A549 (cell line): ENCODE data around the gene FOXP1. TPM values are rescaled to one million over a fixed set of nuclear protein-coding genes. Genes with fewer than 3 reads are reported as not detected.
A peak's percentile ranks its signal among the peaks of the same experiment; 100 is the strongest.

ENCODE experiments used
- ATAC-seq, 2 experiments: fragments of 200-7000 bp in 1 of 2; fragments of >200 bp in 1 of 2; cut with Nextera tagmentation in 1 of 2; cut with Tn5 transposase in 1 of 2; 3 replicates each; pipeline versions ENCODE4 v1.8.0 to v1.9.1; 2018 to 2020; ENCODE audit warnings: mild to moderate bottlenecking in 1 of 2, moderate library complexity in 1 of 2
- CTCF ChIA-PET: fragments of 300-600 bp; sonication (Branson Sonifier 250); formaldehyde crosslinking; extraction: SDS; loops from one replicate; lab custom pipeline; 2021; ENCODE audit warnings: antibody characterized with exemption, inconsistent platforms; lab: Yijun Ruan, JAX
- POLR2A ChIA-PET: fragments of 350-600 bp; formaldehyde crosslinking; extraction: SDS; loops from one replicate; lab custom pipeline; 2021; ENCODE audit warnings: antibody characterized with exemption, inconsistent platforms; lab: Yijun Ruan, JAX
- DNase-seq, 2 experiments: peaks; one replicate each; pipeline versions ENCODE4 v3.0.0 to v3.0.0-alpha.2; 2011 to 2016; ENCODE audit warnings: low read depth in 1 of 2, low spot score in 1 of 2
- FAIRE-seq: peaks from 2 replicates; lab custom pipeline; 2011; peaks lifted over from hg19 to GRCh38; lab: Jason Lieb, UNC
- H3K27ac ChIP-seq, 2 experiments: fragments of >200 bp; sonication (Bioruptor Twin); formaldehyde crosslinking; 3 replicates each; pipeline ENCODE4 v1.5.1; 2016 to 2017
- H3K4me1 ChIP-seq: fragments of >200 bp; sonication (Bioruptor Twin); formaldehyde crosslinking; 3 replicates; pipeline ENCODE4 v1.6.1; 2016
- H3K4me2 ChIP-seq: fragments of >200 bp; sonication (Bioruptor Twin); formaldehyde crosslinking; 3 replicates; pipeline ENCODE4 v1.6.1; 2016
- H3K4me3 ChIP-seq: fragments of >200 bp; sonication (Bioruptor Twin); formaldehyde crosslinking; 3 replicates; pipeline ENCODE4 v1.5.1; 2016
- H3K9me3 ChIP-seq: fragments of >200 bp; sonication (Bioruptor Twin); formaldehyde crosslinking; 3 replicates; pipeline ENCODE4 v1.6.1; 2016
- ATOH8 ChIP-seq: fragments of 250-450 bp; sonication (Bioruptor Pico); IDR thresholded peaks from 2 replicates; pipeline ENCODE4 v1.5.0; 2020; ENCODE audit warnings: low read depth, mild to moderate bottlenecking, moderate library complexity
- BCL3 ChIP-seq: fragments of >200 bp; sonication (Bioruptor Twin); formaldehyde crosslinking; IDR thresholded peaks from 3 replicates; pipeline ENCODE4 v1.6.1; 2016
- CEBPB ChIP-seq, 2 experiments: fragments of >200 bp in 1 of 2; sonication (Bioruptor Twin) in 1 of 2; formaldehyde crosslinking in 1 of 2; IDR thresholded peaks; 2 replicates each; pipeline ENCODE4 v1.6.1; 2012 to 2016
- CTCF ChIP-seq: fragments of >200 bp; sonication (Bioruptor Twin); formaldehyde crosslinking; IDR thresholded peaks from 3 replicates; pipeline ENCODE4 v1.5.1; 2016
- EHF ChIP-seq: fragments of 250-450 bp; sonication (Bioruptor Pico); IDR thresholded peaks from 2 replicates; pipeline ENCODE4 v1.5.0; 2020; ENCODE audit warnings: mild to moderate bottlenecking
- EP300 ChIP-seq, 2 experiments: fragments of >200 bp; sonication (Bioruptor Twin); formaldehyde crosslinking; IDR thresholded peaks; 2 replicates in 1 of 2; 3 replicates in 1 of 2; pipeline ENCODE4 v1.6.1; 2016 to 2017
- ESRRA ChIP-seq: fragments of 150-350 bp; IDR thresholded peaks from 2 replicates; pipeline ENCODE4 v1.6.1; 2014; ENCODE audit warnings: mild to moderate bottlenecking, low read length, borderline replicate concordance
- FOSB ChIP-seq: fragments of 250-450 bp; sonication (Bioruptor Pico); IDR thresholded peaks from 2 replicates; pipeline ENCODE4 v1.5.0; 2020; ENCODE audit warnings: mild to moderate bottlenecking, moderate library complexity
- FOSL2 ChIP-seq, 2 experiments: fragments of 450-650 bp in 1 of 2; fragments of >200 bp in 1 of 2; sonication (Bioruptor Twin) in 1 of 2; formaldehyde crosslinking; IDR thresholded peaks; 2 replicates each; pipeline versions ENCODE4 v1.5.0 to v1.6.1; 2016 to 2020; ENCODE audit warnings: mild to moderate bottlenecking in 1 of 2, moderate library complexity in 1 of 2
- GATA3 ChIP-seq: IDR thresholded peaks from 2 replicates; pipeline ENCODE4 v1.6.1; 2012; ENCODE audit warnings: borderline replicate concordance
- HDAC2 ChIP-seq: fragments of 200-600 bp; sonication (generic); IDR thresholded peaks from 2 replicates; pipeline ENCODE4 v1.6.1; 2016
- HEYL ChIP-seq: fragments of 250-450 bp; sonication (Bioruptor Pico); IDR thresholded peaks from 2 replicates; pipeline ENCODE4 v1.8.0; 2021; ENCODE audit warnings: mild to moderate bottlenecking, moderate library complexity
- HMGXB4 ChIP-seq: fragments of 250-450 bp; sonication (Bioruptor Pico); IDR thresholded peaks from 2 replicates; pipeline ENCODE4 v1.5.0; 2021; ENCODE audit warnings: mild to moderate bottlenecking, moderate library complexity, borderline replicate concordance
- JUN ChIP-seq, 2 experiments: fragments of >200 bp; sonication (Bioruptor Twin); formaldehyde crosslinking; IDR thresholded peaks; 2 replicates in 1 of 2; 3 replicates in 1 of 2; pipeline ENCODE4 v1.6.1; 2016 to 2017
- JUNB ChIP-seq: fragments of >200 bp; sonication (Bioruptor Twin); formaldehyde crosslinking; IDR thresholded peaks from 2 replicates; pipeline ENCODE4 v1.6.1; 2016
- MAX ChIP-seq: IDR thresholded peaks from 2 replicates; pipeline ENCODE4 v1.6.1; 2012
- MAZ ChIP-seq: fragments of 150-350 bp; IDR thresholded peaks from 2 replicates; pipeline ENCODE4 v1.6.1; 2014; ENCODE audit warnings: antibody characterized with exemption, low read depth, low read length, borderline replicate concordance
- MYC ChIP-seq: IDR thresholded peaks from 2 replicates; pipeline ENCODE4 v1.6.1; 2012; ENCODE audit warnings: mild to moderate bottlenecking, inconsistent platforms, low read length, improper control_type of control experiment, borderline replicate concordance
- NPAS2 ChIP-seq: fragments of 250-450 bp; sonication (Bioruptor Pico); IDR thresholded peaks from 2 replicates; pipeline ENCODE4 v1.8.0; 2022; ENCODE audit warnings: mild to moderate bottlenecking, moderate library complexity, borderline replicate concordance
- REST ChIP-seq: fragments of 200-600 bp; sonication (generic); IDR thresholded peaks from 2 replicates; pipeline ENCODE4 v1.6.1; 2016; ENCODE audit warnings: antibody characterized with exemption, mild to moderate bottlenecking, moderate library complexity
- RFX5 ChIP-seq: fragments of 450-650 bp; IDR thresholded peaks from 2 replicates; pipeline ENCODE4 v1.7.1; 2014; ENCODE audit warnings: antibody characterized with exemption, mild to moderate bottlenecking, moderate library complexity
- SREBF2 ChIP-seq: fragments of 450-650 bp; IDR thresholded peaks from 2 replicates; pipeline ENCODE4 v1.6.1; 2014; ENCODE audit warnings: mild to moderate bottlenecking, moderate library complexity
- ZSCAN20 ChIP-seq: fragments of 250-450 bp; sonication (Bioruptor Pico); IDR thresholded peaks from 2 replicates; pipeline ENCODE4 v1.8.0; 2022; ENCODE audit warnings: mild to moderate bottlenecking, moderate library complexity
- WGBS: methylation state at CpG from one replicate; pipeline ENCODE4 v1.1.6; 2017; ENCODE audit errors: missing lambda C conversion rate; 5-methylcytosine and 5-hydroxymethylcytosine counted together
- polyA plus RNA-seq, 4 experiments: library from polyadenylated mRNA; depleted of rRNA in 3 of 4; stranded (reverse); fragments of >200 nt; fragmentation: RNase III in 1 of 4; extraction: RNeasy Plus Mini Kit Qiagen cat#74134 plus additional on column Dnase treatment in 1 of 4; gene quantifications; 2 replicates in 3 of 4; 3 replicates in 1 of 4; pipeline ENCODE4 v1.2.3, GENCODE V29; 2011 to 2017

Gene FOXP1
- polyA plus RNA-seq, 2 of the 4 experiments (the other 2 are of a cell fraction) = 12.8 to 13.9 TPM

GRCh38 chr3:71258526-71258925 lies 325.0 kb downstream of the FOXP1 start:
- ChIA-PET POLR2A (interaction anchor here (1.1 to 1.9 kb wide), 4 partner anchors 14 to 325 kb away, joined by 4 to 17 read pairs (median 5); partner anchors contain the start of gene FOXP1), CTCF (interaction anchor here (1.0 to 2.3 kb wide), 4 partner anchors 9 to 331 kb away, joined by 3 to 6 read pairs (median 3); no protein-coding TSS in a partner anchor)
- FAIRE-seq (no peak), DNase-seq (peak in 1 of 2 experiments; percentile 79)
- Histone ChIP-seq H3K9me3 (no peaks in the 10 kb centered on the region), H3K27ac (peak overlapping the region; percentile 78 to 91), H3K4me1 (peaks cover 86% of the 10 kb centered on the region)
- TF ChIP-seq MAZ (no peak), EP300 (IDR thresholded peaks at IDR 0.05) (peak in 1 of 2 experiments; percentile 44; a peak in 1 of 5 replicates), SREBF2 (no peak), JUN (IDR thresholded peaks at IDR 0.05) (0 out of 5 replicates have a peak, but pooled peaks of 1 of the 2 experiments have one; percentile 19), CEBPB (IDR thresholded peaks at IDR 0.05) (peak in 1 of 2 experiments; percentile 25; a peak in 2 of 4 replicates), HEYL (CRISPR knock-in tag) (no peak), ESRRA (0 out of 2 replicates have a peak, but pooled peaks have one; percentile 36), MYC (no peak)
- TF ChIP-seq, all 56 proteins: peak for 4
- 19% methylated on average over 3 of the region's 3 CpGs for WGBS
- peak overlapping the region; percentile 65 for H3K4me2 ChIP-seq
- peak; percentile 67 to 72; a peak in 5 of 6 replicates for ATAC-seq
- H3K4me3 ChIP-seq = no peak overlapping the region

- 12% methylated on average over 1 of the region's 1 CpG for WGBS
- POLR2A ChIA-PET = interaction anchor here (1.1 to 1.9 kb wide), 4 partner anchors 13 to 325 kb away, joined by 4 to 17 read pairs (median 5); partner anchors contain the start of gene FOXP1
- peak overlapping the region; percentile 65 for H3K4me2 ChIP-seq
These were observed 325.4 kb downstream of the FOXP1 start for GRCh38 chr3:71258116-71258515.

More at GRCh38 chr3:71258116-71258515, 325.4 kb downstream of the FOXP1 start:
- Histone ChIP-seq H3K4me3 (no peak overlapping the region), H3K4me1 (peaks cover 90% of the 10 kb centered on the region), H3K9me3 (no peaks in the 10 kb centered on the region), H3K27ac (peak overlapping the region; percentile 78 to 91)
- CTCF ChIA-PET = interaction anchor here (1.0 to 2.3 kb wide), 5 partner anchors 8 to 188 kb away, joined by 3 to 6 read pairs (median 3); no protein-coding TSS in a partner anchor
- DNase-seq (peak; percentile 43 to 89), ATAC-seq (peak; percentile 79 to 84), FAIRE-seq (peak; percentile 92)
- TF ChIP-seq HMGXB4 (no peak), REST (no peak), RFX5 (no peak), HDAC2 (no peak), EHF (no peak), CTCF (no peak), JUNB (peak; percentile 80), EP300 (IDR thresholded peaks at IDR 0.05) (peak; percentile 24 to 57; a peak in 2 of 5 replicates), ZSCAN20 (CRISPR knock-in tag) (no peak), CEBPB (IDR thresholded peaks at IDR 0.05) (no peak), ATOH8 (no peak), MAX (no peak), NPAS2 (CRISPR knock-in tag) (no peak), GATA3 (peak; percentile 45; the same call in 1 of the 2 replicates), BCL3 (0 out of 3 replicates have a peak, but pooled peaks have one; percentile 64), FOSL2 (IDR thresholded peaks at IDR 0.05) (peak; percentile 75; the same call in 1 of the 2 replicates), FOSL2 (CRISPR knock-in tag; IDR thresholded peaks at IDR 0.05) (peak; percentile 88), FOSB (CRISPR knock-in tag) (no peak), ESRRA (peak; percentile 32; the same call in 1 of the 2 replicates), JUN (IDR thresholded peaks at IDR 0.05) (peak; percentile 58 to 60; a peak in 2 of 5 replicates), SREBF2 (no peak)
